Midbrain (tissue), 1 donor: ENCODE data around the gene TKFC.
A peak's percentile ranks its signal among the peaks of the same experiment; 100 is the strongest.

Experiments used
- DNase-seq: peaks from one replicate; lab custom pipeline; 2025; lab: John Stamatoyannopoulos, UW

Gene TKFC, protein sequence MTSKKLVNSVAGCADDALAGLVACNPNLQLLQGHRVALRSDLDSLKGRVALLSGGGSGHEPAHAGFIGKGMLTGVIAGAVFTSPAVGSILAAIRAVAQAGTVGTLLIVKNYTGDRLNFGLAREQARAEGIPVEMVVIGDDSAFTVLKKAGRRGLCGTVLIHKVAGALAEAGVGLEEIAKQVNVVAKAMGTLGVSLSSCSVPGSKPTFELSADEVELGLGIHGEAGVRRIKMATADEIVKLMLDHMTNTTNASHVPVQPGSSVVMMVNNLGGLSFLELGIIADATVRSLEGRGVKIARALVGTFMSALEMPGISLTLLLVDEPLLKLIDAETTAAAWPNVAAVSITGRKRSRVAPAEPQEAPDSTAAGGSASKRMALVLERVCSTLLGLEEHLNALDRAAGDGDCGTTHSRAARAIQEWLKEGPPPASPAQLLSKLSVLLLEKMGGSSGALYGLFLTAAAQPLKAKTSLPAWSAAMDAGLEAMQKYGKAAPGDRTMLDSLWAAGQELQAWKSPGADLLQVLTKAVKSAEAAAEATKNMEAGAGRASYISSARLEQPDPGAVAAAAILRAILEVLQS

DNA sequence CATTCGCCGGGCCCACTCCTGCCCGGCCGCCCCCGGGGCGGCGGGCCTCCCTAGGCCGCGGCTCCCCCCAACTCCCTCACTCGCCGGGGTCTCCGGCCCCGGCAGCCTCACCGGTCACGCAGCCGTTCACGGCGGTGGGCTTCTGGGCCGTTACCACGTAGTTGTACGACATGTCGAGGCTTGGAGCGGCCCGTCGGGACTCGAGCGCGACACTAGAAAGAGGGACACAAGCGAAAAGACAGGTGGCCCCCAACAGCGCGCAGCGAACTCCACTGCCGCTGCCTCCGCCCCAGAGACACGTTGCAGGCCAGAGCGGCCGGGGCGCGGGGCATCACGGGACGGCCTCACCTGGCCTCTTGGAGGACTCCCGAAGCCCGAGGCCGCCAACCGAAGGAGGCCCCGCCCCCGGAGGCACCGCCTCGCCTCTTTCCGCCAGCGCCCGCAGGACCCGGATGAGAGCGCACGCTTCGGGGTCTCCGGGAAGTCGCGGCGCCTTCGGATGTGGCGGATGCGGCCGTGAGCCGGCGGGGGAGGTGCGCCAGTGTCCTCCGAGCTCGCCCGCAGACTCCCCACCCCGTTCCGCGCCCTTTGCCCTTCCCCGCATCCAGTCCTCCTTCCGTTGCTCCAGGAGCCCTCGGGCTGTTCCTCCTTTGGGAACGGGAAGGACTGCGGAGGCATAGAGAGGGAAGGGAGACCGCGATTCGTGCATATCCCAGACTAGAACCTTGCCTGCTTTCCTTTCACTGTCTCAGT, at the start of gene TKFC, which contains the start of gene DDB1:
TSS of gene TKFC (plus strand) at position 432 of the 753 bp plus-strand sequence. CDS start 1,501 bp downstream, outside the sequence.
TSS of gene DDB1 (minus strand) at position 309 of the 753 bp plus-strand sequence. CDS start at position 172, 137 bp downstream.
- DNase-seq, result peak; percentile 94

DNA sequence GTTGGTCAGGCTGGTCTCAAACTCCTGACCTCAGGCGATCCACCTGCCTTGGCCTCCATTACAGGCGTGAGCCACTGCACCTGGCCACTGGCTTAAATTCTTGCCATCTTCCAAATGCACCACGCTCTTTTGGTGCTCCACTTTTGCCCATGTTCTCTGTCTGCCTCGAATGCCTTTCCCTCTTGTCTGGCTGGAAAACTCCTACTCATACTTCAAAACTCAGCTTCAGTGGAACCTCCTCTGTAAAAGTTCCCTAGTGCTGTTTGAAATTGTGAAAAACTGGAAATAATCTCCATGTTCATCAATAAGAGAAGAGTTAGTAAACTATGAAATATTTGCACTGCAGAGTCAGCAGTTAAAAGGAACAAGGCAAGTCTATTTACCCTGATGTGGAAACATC, 49.4 kb upstream of the TKFC start:
- no peak for DNase-seq

DNA sequence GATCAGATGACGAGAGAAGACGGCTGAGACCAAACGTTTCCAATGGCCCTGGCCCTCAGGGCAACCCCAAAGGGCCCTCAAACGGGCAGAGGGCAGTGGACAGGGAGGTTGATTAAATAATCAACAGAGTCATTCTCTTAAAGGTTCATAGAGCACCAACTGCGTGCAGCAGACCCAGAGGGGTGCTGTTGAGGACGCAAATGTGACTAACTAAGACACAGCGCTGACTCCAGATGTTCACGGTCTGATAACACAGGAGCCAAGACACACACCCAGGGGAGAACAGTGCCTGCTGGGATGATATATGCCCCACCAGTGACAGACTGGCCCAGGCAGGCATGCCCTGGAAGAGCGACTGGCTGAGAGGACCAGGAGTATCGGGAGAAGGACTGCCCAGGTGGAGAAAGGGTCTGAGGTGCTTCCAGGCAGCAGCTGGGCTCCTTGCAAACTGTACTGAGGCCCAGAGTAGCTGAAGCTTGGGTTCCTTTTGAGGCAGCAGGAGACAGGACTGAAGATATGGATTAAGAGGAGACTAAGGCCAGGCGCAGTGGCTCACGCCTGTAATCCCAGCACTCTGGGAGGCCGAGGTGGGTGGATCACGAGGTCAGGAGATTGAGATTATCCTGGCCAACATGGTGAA, 45.6 kb upstream of the TKFC start:
- no peak for DNase-seq

DNA sequence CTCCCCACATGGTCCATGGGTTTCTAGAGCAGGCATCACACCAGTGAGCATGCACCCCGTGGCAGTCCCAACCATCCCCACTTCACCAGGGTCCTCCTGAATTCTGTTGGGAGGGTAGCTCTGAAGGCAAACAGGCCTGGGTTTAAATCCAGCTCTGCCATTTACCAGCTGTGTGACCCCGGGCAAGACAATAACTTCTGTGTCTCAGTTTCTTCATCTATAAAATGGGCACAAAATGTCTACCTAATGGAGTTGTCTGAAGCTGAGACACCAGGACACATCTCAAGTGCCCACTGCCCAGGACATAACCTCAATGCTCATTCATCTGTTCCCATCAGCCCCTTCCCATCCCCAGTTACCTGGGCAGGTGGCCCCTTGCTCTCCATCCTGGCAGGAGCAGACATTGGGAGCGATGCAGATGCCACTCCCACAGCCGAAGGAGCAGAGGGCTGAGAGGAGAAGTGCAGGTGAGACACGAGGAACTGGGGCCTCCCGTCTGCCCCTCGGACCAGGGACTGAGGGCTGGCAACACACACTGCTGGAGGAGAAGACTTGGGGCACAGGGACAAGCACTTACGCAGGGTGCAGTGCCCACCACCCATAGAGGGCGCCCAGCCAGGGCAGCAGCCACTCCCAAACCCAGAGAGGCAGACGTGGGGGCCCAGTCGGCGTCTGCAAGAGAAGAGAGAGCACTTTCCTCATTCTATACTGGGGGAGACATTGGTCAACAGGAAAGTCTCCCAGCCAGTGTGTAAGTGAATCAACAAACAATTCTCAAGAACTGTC, 41.9 kb upstream of the TKFC start:
- no peak for DNase-seq

DNA sequence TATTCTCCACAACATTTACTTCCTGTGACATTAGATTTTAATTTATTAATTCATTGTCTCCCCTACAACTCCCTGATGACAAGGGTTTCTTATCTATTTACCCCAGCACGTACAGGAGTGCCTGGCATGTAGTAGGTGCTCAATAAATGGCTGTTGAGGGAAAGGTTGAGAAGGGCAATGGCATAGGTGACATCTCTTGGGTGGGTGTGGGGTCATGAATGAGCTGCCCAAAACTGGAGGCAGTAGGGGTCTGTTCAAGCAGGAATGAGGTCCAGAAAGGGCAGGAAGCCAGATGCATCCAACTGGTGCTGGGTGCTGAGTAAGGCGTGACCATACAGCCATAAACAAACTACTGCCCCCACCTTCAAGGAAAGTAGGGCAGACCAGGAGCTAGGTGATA, 40.7 kb upstream of the TKFC start:
- DNase-seq, result no peak

DNA sequence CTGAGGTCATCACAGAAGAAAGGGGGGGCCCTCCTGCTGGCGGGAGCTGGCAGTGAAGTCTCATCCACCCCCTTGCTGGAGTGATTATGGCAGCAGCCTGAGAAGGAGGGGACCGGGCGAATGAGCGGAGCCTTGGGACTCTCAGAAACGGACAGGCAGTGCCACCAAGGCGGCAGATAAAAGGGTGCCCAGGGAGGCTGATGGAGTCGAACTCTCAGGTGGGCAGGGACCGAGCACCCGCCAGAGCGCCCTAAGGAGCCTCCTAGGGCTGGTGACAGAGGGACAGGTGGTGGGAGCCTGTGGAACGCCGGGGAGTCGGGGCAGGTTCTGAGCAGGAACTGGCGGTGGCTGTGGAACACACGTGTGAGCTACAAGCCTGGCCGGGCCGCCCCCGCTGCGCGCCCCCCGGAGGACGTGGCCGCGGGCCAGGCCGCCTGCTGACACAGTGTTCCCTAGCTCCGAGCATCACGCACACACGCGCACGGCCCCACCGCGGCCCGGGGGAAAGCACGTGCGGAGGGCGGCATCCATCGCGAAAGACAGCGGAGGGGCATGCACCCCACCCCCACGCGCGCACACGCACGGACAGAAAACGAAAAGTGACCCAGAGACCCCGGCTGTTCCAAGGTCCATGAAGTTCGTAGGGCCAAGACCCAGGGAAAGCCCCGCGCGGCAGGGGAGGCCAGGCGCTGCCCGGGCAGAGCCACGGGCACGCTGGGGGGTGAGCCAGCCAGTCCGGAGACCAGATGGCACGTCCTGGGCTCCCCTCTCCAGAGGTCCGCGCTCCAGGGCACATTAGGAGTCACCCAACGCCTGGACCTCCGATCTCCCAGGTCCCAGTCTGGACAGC, 38.9 kb upstream of the TKFC start:
- no peak for DNase-seq

DNA sequence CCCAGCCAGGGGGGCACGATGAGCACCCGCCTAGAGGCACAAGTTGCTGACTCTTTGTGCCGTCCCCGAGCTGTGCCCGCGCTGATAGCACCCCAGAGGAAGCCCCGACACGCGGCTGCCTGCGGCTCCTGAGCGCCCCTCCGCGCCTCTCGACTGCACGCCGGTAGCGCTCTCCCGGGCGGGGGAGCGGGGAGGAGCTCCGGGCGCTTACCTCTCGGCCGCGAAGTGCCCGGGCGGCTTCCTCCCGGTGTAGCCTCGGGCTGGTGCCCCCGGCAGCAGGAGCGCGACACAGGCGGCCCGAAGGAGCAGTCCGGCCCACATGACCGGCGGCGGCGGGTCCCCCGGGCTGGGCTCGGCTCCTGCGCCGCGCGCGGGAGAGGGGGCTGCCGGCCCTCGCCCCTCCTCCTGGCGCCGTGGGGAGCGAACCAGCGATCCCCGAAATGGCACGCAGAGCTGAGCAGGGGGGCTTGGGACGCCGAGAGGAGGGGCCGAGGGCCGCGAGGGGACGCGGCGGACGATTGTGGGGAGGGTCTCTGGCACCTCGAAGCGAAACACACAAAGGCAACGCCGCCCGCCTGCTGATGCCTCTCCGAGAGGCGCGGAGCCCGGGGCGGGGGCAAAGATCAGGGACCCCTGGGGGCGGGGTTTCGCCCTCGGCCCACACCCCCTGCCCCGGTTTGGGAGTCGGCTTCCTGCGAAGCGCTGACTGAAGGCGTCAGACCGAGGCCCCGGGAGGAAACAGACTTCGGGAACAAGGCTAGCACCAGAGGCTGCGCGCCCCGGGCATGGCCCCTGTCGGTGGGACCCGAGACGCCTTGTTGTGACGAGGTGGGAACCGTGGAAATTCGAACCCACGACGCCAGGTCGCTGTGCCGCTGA, 38.1 kb upstream of the TKFC start, which contains the start of gene VWCE:
TSS of gene VWCE (minus strand) at position 600 of the 879 bp plus-strand sequence. CDS start at position 321, 279 bp downstream.
- no peak for DNase-seq

DNA sequence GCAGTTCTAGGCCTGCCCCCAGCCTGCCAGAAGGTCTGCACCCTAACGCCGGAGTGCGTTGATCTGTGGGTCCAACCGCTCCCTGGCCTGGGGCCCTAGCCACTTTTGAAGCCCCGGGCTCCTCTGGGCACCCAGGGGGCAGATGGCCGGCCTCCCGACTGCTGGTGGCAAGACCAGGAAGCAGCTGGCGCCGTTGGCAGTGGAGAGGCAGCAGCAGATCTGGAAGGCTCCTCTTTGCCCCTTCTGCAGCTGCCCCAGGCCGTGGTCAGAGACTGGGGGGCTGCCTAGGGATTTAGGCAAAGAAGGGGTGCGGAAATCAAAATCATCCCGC, 37.5 kb upstream of the TKFC start:
- DNase-seq, result no peak

DNA sequence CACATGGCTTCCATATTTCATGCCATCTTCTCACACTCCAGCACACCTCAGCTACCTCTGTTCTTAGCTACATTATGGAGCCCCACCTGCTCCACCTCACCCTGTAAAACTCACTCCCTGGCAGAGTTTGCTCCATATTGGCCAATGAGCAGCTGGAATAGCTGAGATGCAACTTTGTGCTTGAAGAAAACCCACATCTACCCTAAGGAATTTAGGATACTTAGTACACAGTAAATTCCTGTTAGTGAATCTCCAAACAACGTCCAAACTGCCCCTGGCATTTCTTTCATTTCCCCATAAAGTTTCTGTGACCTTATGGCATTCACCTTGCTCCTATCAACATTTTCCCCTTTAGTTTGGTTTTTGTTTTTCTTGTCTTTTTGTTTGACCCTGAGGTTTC, 35.7 kb upstream of the TKFC start:
- DNase-seq, result no peak

DNA sequence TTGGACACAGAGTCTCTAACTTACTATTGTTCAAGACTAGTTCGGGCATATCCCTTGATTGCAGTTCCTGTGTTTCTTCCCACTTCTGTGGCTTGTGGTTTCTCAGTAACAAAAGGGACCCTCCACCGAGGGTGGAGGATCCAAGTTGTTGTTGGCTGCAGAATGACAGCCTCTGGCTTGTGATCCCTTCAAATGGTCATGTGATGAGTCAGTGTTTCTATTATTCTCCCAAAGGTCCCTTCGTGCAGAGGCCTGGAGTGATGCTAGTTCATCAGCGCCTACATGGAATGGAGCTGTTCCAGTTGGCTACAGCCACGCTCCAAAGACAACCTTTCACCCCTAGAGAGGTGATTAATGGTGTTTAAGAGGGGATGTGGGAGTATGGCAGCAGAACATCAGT, 35.3 kb upstream of the TKFC start:
- DNase-seq, result peak; percentile 14

DNA sequence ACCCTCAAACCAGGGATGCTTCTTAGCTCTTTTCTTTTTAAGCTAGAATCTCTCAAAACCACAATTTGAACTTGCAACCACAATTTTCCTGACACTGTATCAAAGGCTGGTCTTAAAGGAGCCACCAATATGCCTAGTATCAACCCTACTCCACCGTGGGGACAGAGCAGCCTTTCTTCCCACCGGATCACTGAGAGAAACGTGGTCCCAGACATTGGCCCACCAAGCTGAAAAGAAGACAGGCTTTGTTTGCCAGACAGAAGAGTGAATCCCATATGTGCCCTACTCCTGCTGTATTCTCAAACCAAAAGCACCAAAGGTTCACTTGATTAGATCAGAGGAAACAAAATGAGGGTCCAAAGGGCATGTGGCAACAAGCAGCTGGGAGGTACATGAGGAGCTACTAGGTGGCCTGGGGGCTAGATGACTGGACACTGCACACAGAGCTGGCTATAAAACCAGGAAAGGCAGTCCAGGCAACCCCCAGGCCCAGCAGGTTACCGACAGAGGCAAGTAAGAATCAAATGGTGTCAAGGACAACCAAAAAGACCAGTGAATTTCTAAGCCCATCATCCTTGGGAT, 34.3 kb upstream of the TKFC start:
- no peak for DNase-seq

DNA sequence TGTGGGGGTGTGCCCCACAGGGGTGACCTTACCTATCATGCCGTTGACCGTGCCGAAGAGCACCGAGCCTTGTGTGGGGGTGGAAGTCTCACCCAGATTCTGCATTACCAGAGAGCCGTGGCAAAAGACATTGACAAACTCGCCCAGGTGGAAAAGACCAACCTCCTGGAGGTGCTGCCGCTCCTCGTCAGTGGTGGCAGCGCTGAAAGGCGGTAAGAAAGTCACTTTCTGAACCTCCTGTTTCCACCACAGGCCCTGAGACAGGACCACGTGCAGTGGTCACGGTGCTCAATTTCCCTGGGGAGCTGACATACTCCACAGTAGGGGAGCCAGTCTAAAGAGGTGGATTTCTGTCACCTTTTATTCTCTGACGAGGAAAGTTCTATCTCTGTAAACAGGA, 30.5 kb upstream of the TKFC start:
- no peak for DNase-seq

DNA sequence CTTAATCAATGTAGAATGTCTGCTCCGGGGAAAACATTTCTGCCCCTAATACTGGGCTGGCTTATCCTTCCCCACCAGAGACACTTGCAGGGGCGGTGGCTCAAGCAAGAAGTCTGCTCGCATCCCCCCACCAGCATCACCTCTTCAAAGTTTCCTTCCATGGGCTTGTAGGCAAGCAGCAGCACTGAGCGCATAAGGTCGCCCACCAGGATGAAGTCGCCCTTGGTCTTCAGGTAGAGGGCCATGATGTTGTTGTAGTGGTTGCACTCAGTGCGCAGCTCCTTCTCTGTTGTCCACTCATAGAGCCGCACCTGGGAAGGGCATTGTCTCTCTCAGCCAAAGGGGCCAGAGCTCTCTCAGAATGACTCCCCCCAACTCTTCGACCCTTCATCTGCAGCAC, 29.3 kb upstream of the TKFC start:
- DNase-seq, result no peak

DNA sequence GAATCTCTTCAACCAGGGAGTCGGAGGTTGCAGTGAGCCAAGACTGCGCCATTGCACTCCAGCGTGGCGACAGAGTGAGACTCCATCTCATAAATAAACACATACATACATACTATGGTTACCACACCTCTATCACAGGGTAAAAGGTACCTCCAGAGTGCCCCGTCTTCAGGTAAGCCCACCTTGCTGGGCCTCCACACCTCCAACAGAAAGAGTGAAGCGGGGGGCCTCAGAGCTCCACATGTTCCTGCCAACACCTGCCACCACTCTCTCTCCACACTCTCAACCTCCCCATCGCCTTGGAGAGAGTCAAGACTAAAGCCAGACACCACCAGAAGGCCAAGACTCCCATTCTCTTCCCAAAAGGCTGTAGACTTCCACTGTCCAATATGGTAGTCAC, 27.6 kb upstream of the TKFC start:
- DNase-seq, result no peak

DNA sequence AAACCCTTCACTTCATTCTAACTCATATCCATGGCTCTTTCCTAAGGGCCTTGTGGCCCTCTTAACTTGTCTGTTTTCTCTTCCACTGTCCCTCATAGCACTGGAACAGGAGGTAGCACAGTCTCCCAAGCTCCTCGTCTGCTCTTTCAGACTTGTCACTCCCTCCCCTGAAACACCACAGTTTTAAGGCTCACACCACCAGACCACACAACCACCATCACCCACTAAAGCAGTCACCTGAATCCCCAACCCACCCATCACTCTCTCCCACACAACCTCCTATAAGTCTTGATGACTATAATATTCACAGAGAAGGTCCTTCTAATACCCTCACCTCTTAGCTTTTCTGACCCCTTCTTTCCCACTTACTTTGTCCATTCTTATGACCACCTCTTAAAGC, 26.8 kb upstream of the TKFC start:
- DNase-seq, result no peak

DNA sequence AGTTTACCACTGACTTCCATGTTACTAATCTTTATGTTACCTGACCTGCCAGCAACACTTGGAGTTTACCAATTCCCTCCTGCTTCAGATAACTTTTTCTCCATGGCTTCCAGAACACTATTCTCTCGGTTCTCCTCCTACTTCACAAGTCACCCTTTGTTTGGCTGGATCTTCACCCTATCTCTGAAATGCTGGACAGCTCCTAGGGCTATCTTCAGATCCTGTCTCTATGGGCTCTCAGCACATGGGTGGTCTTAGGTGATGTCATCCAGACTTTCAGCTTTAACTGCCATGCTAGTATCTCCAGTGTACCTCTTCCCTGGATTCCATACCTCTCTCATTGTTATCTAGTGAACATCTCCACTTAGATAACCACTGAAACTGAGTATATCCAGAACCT, 25.7 kb upstream of the TKFC start:
- no peak for DNase-seq

DNA sequence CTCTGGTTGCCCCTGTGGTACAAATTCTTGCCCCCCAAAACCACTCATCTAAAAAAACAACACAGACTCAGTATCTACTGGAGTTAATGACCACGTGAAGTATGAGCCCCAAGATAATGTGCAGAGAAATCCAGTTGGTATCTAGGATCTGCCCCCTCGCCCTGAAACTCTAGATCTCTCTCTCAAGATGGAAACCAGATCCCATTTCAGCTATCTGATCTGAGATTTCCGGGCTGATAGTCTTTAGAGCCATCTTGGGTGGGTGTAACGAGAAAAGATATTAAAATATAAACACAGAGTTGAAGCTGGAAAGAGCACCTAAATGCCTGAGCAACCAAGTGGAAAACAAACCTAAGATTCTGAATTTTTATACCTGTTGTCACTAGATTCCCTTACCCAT, 23.9 kb upstream of the TKFC start:
- no peak for DNase-seq

DNA sequence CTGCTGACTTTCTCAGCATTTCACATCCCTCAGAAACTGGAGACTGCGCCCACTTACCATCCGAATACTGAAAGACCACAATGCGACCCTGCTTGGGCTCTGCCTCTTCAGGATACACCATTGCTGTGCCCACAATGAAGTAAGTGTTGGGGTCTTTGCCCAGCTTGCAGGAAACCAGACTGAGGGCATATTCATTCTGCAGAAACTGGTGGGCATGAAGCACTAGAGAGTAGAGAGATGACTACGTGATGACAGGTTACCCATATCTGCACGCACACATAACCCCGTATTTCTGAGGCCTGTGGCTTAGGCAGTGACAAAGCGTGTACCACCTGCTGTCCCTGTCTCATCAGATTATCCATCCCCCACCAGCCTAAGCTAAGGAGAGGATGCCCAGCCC, 23.3 kb upstream of the TKFC start:
- no peak for DNase-seq

DNA sequence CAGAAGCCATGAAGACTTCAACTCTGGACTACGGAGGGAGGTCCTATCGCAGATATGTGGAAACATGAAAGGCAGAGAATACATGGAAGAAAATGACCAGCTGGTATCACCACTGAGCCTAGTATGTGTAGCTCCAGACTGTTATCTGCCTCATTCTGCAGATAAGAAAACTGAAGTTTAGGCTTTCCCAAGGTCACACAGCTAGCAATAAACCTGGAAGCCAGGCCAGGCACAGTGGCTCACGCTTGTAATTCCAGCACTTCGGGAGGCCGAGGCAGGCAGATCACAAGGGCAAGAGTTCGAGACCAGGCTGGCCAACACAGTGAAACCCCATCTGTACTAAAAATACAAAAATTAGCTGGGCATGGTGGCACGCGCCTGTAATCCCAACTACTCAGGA, 22.3 kb upstream of the TKFC start:
- DNase-seq, result no peak
